ENCODE measurements around the gene SCO2. TPM values are rescaled to one million over a fixed set of nuclear protein-coding genes. Genes with fewer than 3 reads are reported as not detected.

SCO2 gene
- total RNA-seq, 2 donors from 2014 or later = 0.94 TPM; not detected in 1

GRCh38 chr22:50473855-50474671 is 51.3 kb downstream of the SCO2 start:
- peaks cover 0 to 55% of the 10 kb centered on the region in 2 donors for H3K4me1 ChIP-seq
- H3K27ac ChIP-seq = peak overlapping the region; percentile 75 to 83
- no peak for DNase-seq (ENCODE audit: low spot score)
- H3K36me3 ChIP-seq = no peaks in the 10 kb centered on the region
- TF ChIP-seq CTCF (IDR thresholded peaks at IDR 0.05) = no peak
- no peaks in the 10 kb centered on the region for H3K27me3 ChIP-seq
- peak overlapping the region; percentile 69 to 96 for H3K4me3 ChIP-seq
- H3K9me3 ChIP-seq = no peaks in the 10 kb centered on the region

Other genes with a start within 250 kb of the SCO2 start
- 10 to 100 TPM; 60.3 to 92.8 TPM for gene PLXNB2, start 218.0 kb downstream of the SCO2 start, total RNA-seq
- gene DENND6B, start 198.6 kb downstream of the SCO2 start, total RNA-seq = 1 to 10 TPM in 1 of 2 donors, under 1 TPM in 1; 0.85 to 1.0 TPM
- gene PPP6R2, start 182.3 kb downstream of the SCO2 start, total RNA-seq = 10 to 100 TPM; 45.2 to 54.8 TPM
- 10 to 100 TPM; 41.1 to 57.1 TPM for gene SBF1, start 50.6 kb downstream of the SCO2 start, total RNA-seq
- gene ADM2, start 44.1 kb downstream of the SCO2 start, total RNA-seq = under 1 TPM in 1 of 2 donors, not detected in 1; 0.08 TPM
- not detected for gene MIOX, start 38.7 kb downstream of the SCO2 start, total RNA-seq
- gene LMF2, start 17.9 kb downstream of the SCO2 start, total RNA-seq = 10 to 100 TPM; 30.1 to 33.8 TPM
- 10 to 100 TPM; 19.5 to 33.4 TPM for gene NCAPH2, start 17.4 kb downstream of the SCO2 start, total RNA-seq
- gene TYMP, start 4.4 kb upstream of the SCO2 start, total RNA-seq = 10 to 100 TPM in 1 of 2 donors, 1 to 10 TPM in 1; 9.1 to 35.8 TPM
- gene KLHDC7B, start 20.3 kb upstream of the SCO2 start, total RNA-seq = not detected
- gene SYCE3, start 37.3 kb upstream of the SCO2 start, total RNA-seq = not detected
- gene CPT1B, start 52.8 kb upstream of the SCO2 start, total RNA-seq = 100 to 1,000 TPM; 184 to 281 TPM
- gene CHKB, start 57.3 kb upstream of the SCO2 start, total RNA-seq = 10 to 100 TPM; 25.1 to 29.5 TPM
- under 1 TPM; 0.26 to 0.71 TPM for gene MAPK8IP2, start 75.2 kb upstream of the SCO2 start, total RNA-seq
- 10 to 100 TPM; 30.7 to 38.9 TPM for gene ARSA, start 102.6 kb upstream of the SCO2 start, total RNA-seq
- gene SHANK3, start 147.2 kb upstream of the SCO2 start, total RNA-seq = 10 to 100 TPM in 1 of 2 donors, 1 to 10 TPM in 1; 8.2 to 12.3 TPM
- under 1 TPM in 1 of 2 donors, not detected in 1; 0.39 TPM for gene ACR, start 212.6 kb upstream of the SCO2 start, total RNA-seq